Left lung (tissue), 10 donors: Measurements from ENCODE around the gene EPRS1. TPM values are rescaled to one million over a fixed set of nuclear protein-coding genes. Genes with fewer than 3 reads are reported as not detected.
A peak's percentile ranks its signal among the peaks of the same experiment; 100 is the strongest.

Source experiments
- ATAC-seq: fragments of 200-7000 bp; cut with Tn5 transposase; one replicate; pipeline ENCODE4 v1.9.1; 2020; ENCODE audit warnings: moderate library complexity
- DNase-seq, 4 donors: peaks; one replicate each; pipeline ENCODE4 v3.0.0-alpha.2; 2013 to 2020
- H3K27ac ChIP-seq, 2 donors: fragments of 200-600 bp; sonication (generic) in 1 of 2; one replicate each; pipeline versions ENCODE4 v1.5.0 to v1.8.0; 2020 to 2021
- H3K27me3 ChIP-seq, 2 donors: fragments of 200-600 bp; sonication (generic) in 1 of 2; one replicate each; pipeline versions ENCODE4 v1.5.0 to v1.8.0; 2020 to 2021
- H3K36me3 ChIP-seq, 2 donors: fragments of 200-600 bp; sonication (generic) in 1 of 2; one replicate each; pipeline versions ENCODE4 v1.5.0 to v1.8.0; 2020 to 2021
- H3K4me1 ChIP-seq, 2 donors: fragments of 200-600 bp; one replicate each; pipeline ENCODE4 v1.8.0; 2021
- H3K4me3 ChIP-seq, 2 donors: fragments of 200-600 bp; sonication (generic) in 1 of 2; one replicate each; pipeline versions ENCODE4 v1.5.0 to v1.8.0; 2020 to 2021; ENCODE audit warnings: mild to moderate bottlenecking in 1 of 2
- H3K9me3 ChIP-seq, 2 donors: fragments of 200-600 bp; sonication (generic) in 1 of 2; one replicate each; pipeline versions ENCODE4 v1.5.0 to v1.8.0; 2020 to 2021
- intact Hi-C, 2 donors: fragments of 100-400 bp; cut with DNase I; formaldehyde crosslinking; loops; one replicate each; pipeline versions ENCODE4 v1.11.2 to v1.14.2; 2022
- polyA plus RNA-seq, 6 donors: library from polyadenylated mRNA; unstranded; fragments of 120-200 nt; gene quantifications; one replicate each; pipeline ENCODE4 v1.2.1, GENCODE V29; 2013; ENCODE audit not compliant: insufficient read length in 6 of 6
- total RNA-seq, 2 donors: library from RNA; stranded (reverse); fragmentation: NEBNext Ultra II Directional; extraction: Animal tissue kit (Norgen Biotek cat#: 25700); gene quantifications; one replicate each; pipeline ENCODE4 v1.2.1, GENCODE V29; 2021
- TF ChIP-seq, protein P1 (sequence below), 2 donors: fragments of 200-600 bp; sonication (generic) in 1 of 2; IDR thresholded peaks; one replicate each; pipeline versions ENCODE4 v1.5.0 to v1.8.0; 2021; ENCODE audit warnings: antibody characterized with exemption in 2 of 2
- donor health status: DM: no; HTN: yes; CAD: no.
- donor health status: DM: no; HTN: no; CAD: no.

EPRS1 gene
- total and polyA plus RNA-seq, 8 donors, result 76.9 to 120 (median 94.3) TPM

DNA sequence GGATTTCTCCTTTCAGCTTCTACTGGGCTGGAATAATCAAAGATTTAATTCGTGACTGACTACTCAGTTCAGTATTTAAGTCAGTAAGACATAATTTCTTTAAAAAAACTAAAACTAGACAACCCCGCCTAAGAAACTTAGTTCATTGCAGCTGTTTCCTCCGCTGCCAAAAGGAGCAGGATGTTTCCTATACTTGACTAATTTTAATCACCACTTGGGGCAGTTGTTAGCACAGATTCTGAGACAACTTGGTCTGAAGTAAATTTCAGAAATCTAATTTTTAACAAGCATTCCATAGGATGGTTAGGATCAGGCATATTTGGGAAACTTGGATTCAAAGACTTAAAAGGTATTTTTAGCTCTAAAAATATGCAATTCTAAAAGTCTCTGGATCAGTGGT, 34.0 kb downstream of the EPRS1 start:
- no peaks in the 10 kb centered on the region for H3K27me3 ChIP-seq
- peak in 1 of 4 donors; percentile 15 for DNase-seq
- TF ChIP-seq, protein P1, sequence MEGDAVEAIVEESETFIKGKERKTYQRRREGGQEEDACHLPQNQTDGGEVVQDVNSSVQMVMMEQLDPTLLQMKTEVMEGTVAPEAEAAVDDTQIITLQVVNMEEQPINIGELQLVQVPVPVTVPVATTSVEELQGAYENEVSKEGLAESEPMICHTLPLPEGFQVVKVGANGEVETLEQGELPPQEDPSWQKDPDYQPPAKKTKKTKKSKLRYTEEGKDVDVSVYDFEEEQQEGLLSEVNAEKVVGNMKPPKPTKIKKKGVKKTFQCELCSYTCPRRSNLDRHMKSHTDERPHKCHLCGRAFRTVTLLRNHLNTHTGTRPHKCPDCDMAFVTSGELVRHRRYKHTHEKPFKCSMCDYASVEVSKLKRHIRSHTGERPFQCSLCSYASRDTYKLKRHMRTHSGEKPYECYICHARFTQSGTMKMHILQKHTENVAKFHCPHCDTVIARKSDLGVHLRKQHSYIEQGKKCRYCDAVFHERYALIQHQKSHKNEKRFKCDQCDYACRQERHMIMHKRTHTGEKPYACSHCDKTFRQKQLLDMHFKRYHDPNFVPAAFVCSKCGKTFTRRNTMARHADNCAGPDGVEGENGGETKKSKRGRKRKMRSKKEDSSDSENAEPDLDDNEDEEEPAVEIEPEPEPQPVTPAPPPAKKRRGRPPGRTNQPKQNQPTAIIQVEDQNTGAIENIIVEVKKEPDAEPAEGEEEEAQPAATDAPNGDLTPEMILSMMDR (IDR thresholded peaks at IDR 0.05), result no peak

DNA sequence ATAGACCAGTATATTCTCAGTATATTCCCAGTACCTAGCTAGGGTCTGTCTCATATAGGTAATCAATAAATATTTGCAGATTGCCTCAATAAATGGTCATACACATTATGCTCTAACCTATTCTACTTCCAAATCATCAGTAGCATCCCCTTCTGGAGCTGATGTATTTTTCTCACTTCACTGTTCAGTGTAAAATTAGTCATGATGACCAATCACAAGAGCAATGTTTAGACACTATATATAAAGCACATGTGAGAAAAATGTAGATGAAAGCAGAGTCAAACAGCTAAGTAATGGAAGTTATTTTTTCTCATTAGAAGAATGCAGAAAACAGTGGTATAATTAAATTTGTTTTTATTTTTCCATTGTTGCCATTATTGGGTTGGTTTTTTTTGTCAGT, 34.7 kb downstream of the EPRS1 start:
- H3K36me3 ChIP-seq, result peaks cover 0 to 94% of the 10 kb centered on the region in 2 donors
- intact Hi-C loops, result no loop called here
- TF ChIP-seq, protein P1 (IDR thresholded peaks at IDR 0.05), result no peak
- no peak overlapping the region for H3K4me3 ChIP-seq
- DNase-seq (no peak), ATAC-seq (no peak)
- no peaks in the 10 kb centered on the region for H3K9me3 ChIP-seq
- H3K27ac ChIP-seq, result no peak overlapping the region
- no peaks in the 10 kb centered on the region for H3K27me3 ChIP-seq
- H3K4me1 ChIP-seq, result no peaks in the 10 kb centered on the region

More for the DNA sequence above, 34.0 kb downstream of the EPRS1 start:
- intact Hi-C loops, result no loop called here
- H3K9me3 ChIP-seq, result no peaks in the 10 kb centered on the region
- no peak overlapping the region for H3K27ac ChIP-seq
- peaks cover 0 to 94% of the 10 kb centered on the region in 2 donors for H3K36me3 ChIP-seq
- no peaks in the 10 kb centered on the region for H3K4me1 ChIP-seq
- no peak overlapping the region for H3K4me3 ChIP-seq
- ATAC-seq, result peak; percentile 24

DNA sequence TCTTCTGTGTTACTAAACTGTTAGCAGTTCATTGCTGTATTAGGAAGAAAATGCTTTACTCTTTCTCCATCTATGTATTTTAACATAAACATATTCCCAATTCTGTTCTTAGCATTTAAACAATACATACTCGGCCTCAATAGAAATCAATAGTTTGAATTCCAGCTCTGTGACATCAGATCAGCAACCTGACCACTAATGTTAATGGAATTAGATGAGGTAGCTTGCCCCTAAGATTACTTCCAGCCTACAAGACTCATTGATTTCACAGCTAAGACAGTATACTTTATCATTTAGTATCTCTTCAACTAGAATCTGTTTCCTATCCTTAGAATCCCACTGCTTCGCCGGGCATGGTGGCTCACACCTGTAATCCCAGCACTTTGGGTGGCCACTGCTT, 38.9 kb downstream of the EPRS1 start:
- intact Hi-C loops, result no loop called here
- Histone ChIP-seq H3K27ac (no peak overlapping the region), H3K9me3 (no peaks in the 10 kb centered on the region), H3K36me3 (peaks cover 0 to 96% of the 10 kb centered on the region in 2 donors), H3K4me1 (no peaks in the 10 kb centered on the region), H3K27me3 (no peaks in the 10 kb centered on the region), H3K4me3 (no peak overlapping the region)
- TF ChIP-seq, protein P1 (IDR thresholded peaks at IDR 0.05), result no peak
- no peak for ATAC-seq
- no peak for DNase-seq

DNA sequence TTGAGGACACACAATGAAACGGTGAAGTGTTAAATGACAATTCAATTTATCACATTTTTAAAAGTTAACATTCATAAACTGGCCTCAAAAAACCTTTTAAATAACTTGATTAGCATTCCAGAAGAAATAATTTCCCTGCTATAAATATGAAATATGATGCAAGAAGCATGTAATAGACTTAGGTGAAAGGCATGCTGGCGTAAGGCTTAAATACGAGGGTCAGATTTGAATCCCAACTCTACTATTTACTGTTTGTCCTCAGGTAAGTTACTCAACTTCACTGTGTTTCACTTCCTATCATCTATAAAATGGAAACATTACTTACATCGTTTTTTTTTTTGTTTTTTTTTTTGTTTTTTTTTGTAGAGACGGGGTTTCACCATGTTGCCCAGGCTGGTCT, 40.8 kb downstream of the EPRS1 start:
- intact Hi-C loops, result no loop called here
- H3K36me3 ChIP-seq, result peaks cover 0 to 99% of the 10 kb centered on the region in 2 donors
- H3K27ac ChIP-seq, result no peak overlapping the region
- no peaks in the 10 kb centered on the region for H3K4me1 ChIP-seq
- TF ChIP-seq, protein P1 (IDR thresholded peaks at IDR 0.05), result no peak
- no peak overlapping the region for H3K4me3 ChIP-seq
- ATAC-seq (no peak), DNase-seq (no peak)
- H3K27me3 ChIP-seq, result no peaks in the 10 kb centered on the region
- H3K9me3 ChIP-seq, result no peaks in the 10 kb centered on the region

DNA sequence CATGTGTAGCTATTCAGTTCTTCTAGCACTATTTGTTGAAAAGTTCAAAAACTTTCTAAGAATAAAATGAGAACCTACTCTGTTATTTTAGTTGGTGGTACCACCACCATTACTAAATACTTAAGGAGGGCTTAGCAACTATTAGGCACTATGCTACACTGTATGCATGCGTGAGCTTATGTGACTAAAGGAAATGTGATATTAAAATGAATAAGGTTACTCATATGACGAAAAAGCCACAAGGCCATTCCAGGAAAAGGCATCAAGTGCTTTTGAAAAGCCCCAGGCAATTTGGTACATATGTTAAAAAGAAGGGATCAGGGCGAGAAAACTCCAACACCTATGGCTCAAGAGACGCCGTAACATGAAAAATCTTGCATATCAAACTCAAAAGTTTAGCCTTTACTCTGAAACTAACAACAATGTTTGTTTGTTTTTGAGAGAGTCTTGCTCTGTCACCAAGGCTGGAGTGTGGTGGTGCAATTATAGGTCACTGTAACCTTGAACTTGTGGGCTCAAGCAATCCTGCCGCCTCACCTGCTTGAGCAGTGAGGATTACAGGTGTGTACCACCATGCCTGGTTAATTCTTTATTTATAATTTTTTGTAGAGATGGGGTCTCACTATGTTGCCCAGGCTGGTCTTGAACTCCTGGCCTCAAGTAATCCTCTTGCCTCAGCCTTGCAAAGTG, 42.5 kb downstream of the EPRS1 start:
- ATAC-seq, result no peak
- H3K9me3 ChIP-seq, result no peaks in the 10 kb centered on the region
- H3K4me1 ChIP-seq, result no peaks in the 10 kb centered on the region
- no peak for DNase-seq
- intact Hi-C loops, result no loop called here
- TF ChIP-seq, protein P1 (IDR thresholded peaks at IDR 0.05), result no peak
- H3K36me3 ChIP-seq, result peaks cover 0 to 99% of the 10 kb centered on the region in 2 donors
- no peaks in the 10 kb centered on the region for H3K27me3 ChIP-seq
- H3K4me3 ChIP-seq, result no peak overlapping the region
- no peak overlapping the region for H3K27ac ChIP-seq
